Cardiac muscle cell (in vitro differentiated cells and primary cell): ENCODE data around the gene ACTR3. TPM values are rescaled to one million over a fixed set of nuclear protein-coding genes. Genes with fewer than 3 reads are reported as not detected.

Experiments used
- DNase-seq, 2 donors: peaks; one replicate each; pipeline versions ENCODE4 v3.0.0 to v3.0.0-alpha.2; 2010 to 2017; ENCODE audit warnings: low read depth in 1 of 2, low spot score in 1 of 2
- H3K27ac ChIP-seq: fragments of 200-600 bp; sonication (generic); 2 replicates; pipeline ENCODE4 v1.5.1; 2016
- H3K27me3 ChIP-seq: fragments of 200-600 bp; sonication (generic); 2 replicates; pipeline ENCODE4 v1.6.0; 2016; ENCODE audit warnings: control low read depth
- H3K36me3 ChIP-seq: fragments of 200-600 bp; sonication (generic); 2 replicates; pipeline ENCODE4 v1.5.1; 2016; ENCODE audit warnings: control low read depth
- H3K4me1 ChIP-seq: fragments of 200-600 bp; sonication (generic); 2 replicates; pipeline ENCODE4 v1.8.1; 2017; ENCODE audit warnings: low read depth, mild to moderate bottlenecking, mixed run types
- H3K4me3 ChIP-seq: fragments of 200-600 bp; sonication (generic); 2 replicates; pipeline ENCODE4 v1.5.1; 2016; ENCODE audit warnings: mild to moderate bottlenecking
- H3K9me3 ChIP-seq: fragments of 200-600 bp; sonication (generic); 2 replicates; pipeline ENCODE4 v1.5.1; 2017; ENCODE audit warnings: low read depth, mild to moderate bottlenecking, control low read depth
- polyA plus RNA-seq: library from polyadenylated mRNA; unstranded; fragments of >200 nt; fragmentation: Nextera tagmentation; extraction: Ambion mirVana; gene quantifications from 2 replicates; pipeline ENCODE4 v1.2.1, GENCODE V29; 2016
- total RNA-seq: library from RNA; depleted of rRNA; stranded (reverse); fragments of >200 nt; gene quantifications from 2 replicates; pipeline ENCODE4 v1.2.3, GENCODE V29; 2016
- TF ChIP-seq, protein P1 (sequence below): IDR thresholded peaks from 2 replicates; pipeline ENCODE4 v1.5.1; 2012; ENCODE audit warnings: low read depth, mild to moderate bottlenecking, low read length

Gene ACTR3
- total and polyA plus RNA-seq, 2 experiments from 2014 or later: 64.5 to 125 TPM

DNA sequence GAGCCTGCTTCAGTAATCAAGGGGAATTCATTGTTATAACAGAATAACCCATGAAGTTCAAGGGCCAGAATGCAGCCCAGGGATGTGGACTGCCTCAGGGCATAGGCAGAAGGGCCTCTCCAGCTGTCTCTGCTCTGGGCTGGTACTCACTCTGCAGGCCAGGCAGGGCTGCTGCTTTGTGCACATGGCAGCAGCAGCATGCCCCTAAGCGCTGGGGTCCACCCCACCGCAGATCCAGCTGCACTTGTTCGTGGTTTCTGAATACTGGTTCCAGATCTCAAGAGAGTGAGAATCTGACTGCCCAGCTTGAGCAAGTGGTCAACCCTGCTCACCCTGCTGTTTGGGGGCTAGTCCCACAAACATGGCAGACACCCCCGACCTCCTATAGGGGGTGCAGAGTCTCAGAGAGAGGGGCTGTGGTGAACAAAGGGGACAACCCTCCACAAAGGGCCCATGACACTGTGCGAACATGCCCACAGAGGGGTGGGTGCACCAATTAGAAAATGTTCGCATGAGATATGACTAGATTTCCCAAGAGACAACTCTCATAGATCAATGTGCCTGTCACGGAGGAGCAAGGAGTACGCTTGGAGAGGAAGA lies 87.3 kb downstream of the ACTR3 start:
- H3K4me3 ChIP-seq: no peak overlapping the region
- H3K9me3 ChIP-seq: no peaks in the 10 kb centered on the region
- no peaks in the 10 kb centered on the region for H3K36me3 ChIP-seq
- H3K27me3 ChIP-seq: no peaks in the 10 kb centered on the region
- TF ChIP-seq, protein P1, sequence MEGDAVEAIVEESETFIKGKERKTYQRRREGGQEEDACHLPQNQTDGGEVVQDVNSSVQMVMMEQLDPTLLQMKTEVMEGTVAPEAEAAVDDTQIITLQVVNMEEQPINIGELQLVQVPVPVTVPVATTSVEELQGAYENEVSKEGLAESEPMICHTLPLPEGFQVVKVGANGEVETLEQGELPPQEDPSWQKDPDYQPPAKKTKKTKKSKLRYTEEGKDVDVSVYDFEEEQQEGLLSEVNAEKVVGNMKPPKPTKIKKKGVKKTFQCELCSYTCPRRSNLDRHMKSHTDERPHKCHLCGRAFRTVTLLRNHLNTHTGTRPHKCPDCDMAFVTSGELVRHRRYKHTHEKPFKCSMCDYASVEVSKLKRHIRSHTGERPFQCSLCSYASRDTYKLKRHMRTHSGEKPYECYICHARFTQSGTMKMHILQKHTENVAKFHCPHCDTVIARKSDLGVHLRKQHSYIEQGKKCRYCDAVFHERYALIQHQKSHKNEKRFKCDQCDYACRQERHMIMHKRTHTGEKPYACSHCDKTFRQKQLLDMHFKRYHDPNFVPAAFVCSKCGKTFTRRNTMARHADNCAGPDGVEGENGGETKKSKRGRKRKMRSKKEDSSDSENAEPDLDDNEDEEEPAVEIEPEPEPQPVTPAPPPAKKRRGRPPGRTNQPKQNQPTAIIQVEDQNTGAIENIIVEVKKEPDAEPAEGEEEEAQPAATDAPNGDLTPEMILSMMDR: no peak
- no peaks in the 10 kb centered on the region for H3K4me1 ChIP-seq
- no peak for DNase-seq
- no peak overlapping the region for H3K27ac ChIP-seq

DNA sequence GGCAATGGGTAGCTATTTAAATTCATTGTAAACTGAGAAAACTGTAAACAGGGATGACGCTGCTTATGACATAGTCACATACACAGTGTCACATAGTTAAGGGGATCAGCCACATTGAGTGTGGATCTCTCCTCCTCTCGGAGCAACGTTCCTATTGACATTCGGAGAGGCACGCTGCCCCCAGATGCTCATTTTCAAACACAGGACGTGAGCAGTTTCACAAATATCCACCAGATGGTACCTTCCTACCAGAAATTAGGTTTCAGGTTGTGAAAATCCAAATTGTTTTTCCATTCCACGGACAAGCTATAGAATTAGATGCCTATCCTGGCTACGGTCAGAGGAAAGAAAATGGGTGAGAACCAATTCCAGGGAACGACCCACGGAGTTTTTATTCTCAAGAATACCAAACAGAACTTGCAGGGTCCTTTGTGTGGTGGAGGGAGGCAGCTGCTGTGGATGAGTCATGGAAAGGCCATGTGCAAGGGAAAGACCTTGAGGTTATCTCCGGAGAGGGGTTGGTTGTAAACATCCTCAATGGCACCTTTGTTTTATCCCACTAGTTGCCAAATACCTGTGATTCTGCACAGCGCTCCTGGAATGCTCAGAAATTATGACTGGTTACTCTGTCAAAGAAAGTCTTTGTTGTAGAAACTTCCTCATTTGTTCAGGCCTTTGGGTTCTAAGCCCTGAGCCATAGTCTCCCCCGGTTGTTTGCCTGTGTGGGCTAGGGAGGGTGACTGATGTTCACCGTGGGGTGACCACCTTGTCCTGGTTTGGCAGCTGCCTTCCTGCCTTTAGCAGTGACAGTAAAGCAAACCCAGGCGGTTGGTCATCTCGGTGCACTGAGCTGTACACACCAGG lies 88.0 kb downstream of the ACTR3 start:
- H3K27ac ChIP-seq: no peak overlapping the region

DNA sequence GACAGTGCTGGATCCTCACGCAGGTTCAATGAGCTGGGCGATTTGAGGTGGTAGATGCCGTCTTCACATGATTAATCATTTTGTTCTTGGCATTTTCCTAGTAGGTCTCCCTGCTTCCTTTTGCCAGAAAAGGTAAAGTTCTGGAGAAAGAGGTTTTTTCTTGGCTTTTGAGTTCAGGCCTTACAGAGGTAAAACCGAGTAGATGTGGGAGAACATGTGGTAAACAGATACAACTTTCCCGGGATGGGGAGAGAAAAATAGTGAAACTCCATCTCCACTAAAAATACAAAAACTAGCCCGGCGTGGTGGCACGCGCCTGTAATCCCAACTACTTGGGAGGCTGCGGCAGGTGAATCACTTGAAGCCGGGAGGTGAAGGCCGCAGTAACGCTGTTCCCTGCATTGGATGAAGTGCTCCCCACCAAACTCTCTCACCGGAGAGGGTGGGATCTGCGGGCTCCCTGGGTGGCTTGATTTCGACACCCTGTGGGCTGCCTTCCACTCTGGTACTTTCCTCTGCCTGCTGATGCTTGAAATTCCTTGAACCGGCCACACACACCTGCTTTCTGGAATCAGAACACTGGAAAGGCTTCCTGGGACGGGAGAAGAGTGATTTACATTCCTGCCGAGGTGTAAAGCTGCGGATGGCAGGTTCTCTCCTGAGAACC lies 88.8 kb downstream of the ACTR3 start:
- H3K9me3 ChIP-seq: no peaks in the 10 kb centered on the region
- H3K27ac ChIP-seq: no peak overlapping the region
- H3K4me3 ChIP-seq: no peak overlapping the region
- no peaks in the 10 kb centered on the region for H3K36me3 ChIP-seq
- no peaks in the 10 kb centered on the region for H3K4me1 ChIP-seq
- TF ChIP-seq, protein P1: no peak
- DNase-seq: no peak
- H3K27me3 ChIP-seq: no peaks in the 10 kb centered on the region

More for the DNA sequence above, 88.0 kb downstream of the ACTR3 start:
- Histone ChIP-seq H3K36me3 (no peaks in the 10 kb centered on the region), H3K4me1 (no peaks in the 10 kb centered on the region), H3K27me3 (no peaks in the 10 kb centered on the region), H3K4me3 (no peak overlapping the region), H3K9me3 (no peaks in the 10 kb centered on the region)
- TF ChIP-seq, protein P1: peak; percentile 46
- peak in 1 of 2 donors; percentile 68 for DNase-seq

DNA sequence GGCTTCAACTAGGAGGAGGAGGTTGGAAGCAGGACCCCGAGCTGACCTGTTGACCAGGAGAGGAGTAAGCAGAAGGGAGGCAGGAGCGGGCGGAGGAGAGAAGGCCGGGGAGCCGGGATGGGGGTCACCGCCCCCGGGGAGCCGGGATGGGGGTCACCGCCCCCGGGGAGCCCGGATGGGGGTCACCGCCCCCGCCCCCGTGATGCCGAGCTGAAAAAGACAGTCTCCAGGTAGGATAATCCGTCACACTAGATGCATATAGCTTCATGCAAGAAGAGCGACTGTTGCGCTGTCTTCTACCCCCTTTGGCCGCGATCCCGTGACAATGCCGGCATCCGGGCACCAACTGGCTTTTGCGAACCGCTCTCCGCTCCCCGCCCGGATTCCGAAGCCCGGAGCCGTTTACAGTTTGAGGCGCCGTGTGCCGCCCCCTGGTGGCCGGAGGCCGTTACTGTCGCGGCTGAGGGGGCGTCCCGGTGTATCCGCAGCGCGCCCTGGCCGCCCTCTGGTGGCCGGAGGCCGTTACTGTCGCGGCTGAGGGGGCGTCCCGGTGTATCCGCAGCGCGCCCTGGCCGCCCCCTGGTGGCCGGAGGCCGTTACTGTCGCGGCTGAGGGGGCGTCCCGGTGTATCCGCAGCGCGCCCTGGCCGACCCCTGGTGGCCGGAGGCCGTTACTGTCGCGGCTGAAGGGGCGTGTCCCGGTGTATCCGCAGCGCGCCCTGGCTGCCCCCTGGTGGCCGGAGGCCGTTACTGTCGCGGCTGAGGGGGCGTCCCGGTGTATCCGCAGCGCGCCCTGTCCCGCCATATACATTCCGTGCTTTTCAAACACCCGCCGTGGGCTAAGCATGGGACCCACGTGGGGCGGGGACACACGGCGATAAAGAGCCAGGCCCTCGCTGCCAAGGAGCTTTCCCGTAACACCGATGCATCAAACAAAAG lies 89.6 kb downstream of the ACTR3 start:
- TF ChIP-seq, protein P1: peak; percentile 53
- H3K4me1 ChIP-seq: no peaks in the 10 kb centered on the region
- no peak overlapping the region for H3K27ac ChIP-seq
- H3K36me3 ChIP-seq: no peaks in the 10 kb centered on the region
- H3K4me3 ChIP-seq: no peak overlapping the region
- no peaks in the 10 kb centered on the region for H3K9me3 ChIP-seq
- no peaks in the 10 kb centered on the region for H3K27me3 ChIP-seq
- no peak for DNase-seq

DNA sequence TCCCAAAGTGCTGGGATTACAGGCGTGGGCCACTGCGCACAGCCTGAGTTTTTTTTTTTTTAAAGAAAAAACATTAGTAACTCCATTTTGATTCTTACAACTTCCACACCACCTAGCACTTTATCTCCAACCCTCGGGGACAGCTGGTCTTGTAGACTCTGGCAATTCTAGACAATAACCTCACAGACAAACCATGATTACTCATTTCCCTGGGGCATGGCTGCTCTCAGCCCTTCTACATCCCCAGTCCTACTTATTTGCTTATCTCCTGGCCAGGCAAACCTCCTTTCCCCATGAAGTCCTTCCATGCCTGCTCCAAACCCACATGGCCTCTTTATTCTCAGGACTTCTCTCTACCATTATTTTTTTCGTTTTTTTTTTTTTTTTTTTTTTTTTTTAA lies 91.1 kb downstream of the ACTR3 start:
- no peaks in the 10 kb centered on the region for H3K36me3 ChIP-seq
- no peak overlapping the region for H3K4me3 ChIP-seq
- no peaks in the 10 kb centered on the region for H3K27me3 ChIP-seq
- no peaks in the 10 kb centered on the region for H3K4me1 ChIP-seq
- no peaks in the 10 kb centered on the region for H3K9me3 ChIP-seq
- DNase-seq: peak in 1 of 2 donors; percentile 87
- TF ChIP-seq, protein P1: no peak
- H3K27ac ChIP-seq: no peak overlapping the region
